CD4-positive, alpha-beta T cell treated with Interferon gamma for 1 hour (primary cell): ENCODE data around the gene CEP85L.

Experiments used
- DNase-seq: peaks from one replicate; pipeline ENCODE4 v3.0.0-alpha.2; 2020

The CEP85L gene

GRCh38 chr6:118618676-118619377, 32.6 kb downstream of the CEP85L start:
- DNase-seq: peak; percentile 54

- DNase-seq: no peak
Observed at GRCh38 chr6:118617417-118617816, 34.0 kb downstream of the CEP85L start.

GRCh38 chr6:118611334-118611733, 40.1 kb downstream of the CEP85L start:
- DNase-seq: no peak

GRCh38 chr6:118606858-118607257, 44.5 kb downstream of the CEP85L start:
- DNase-seq: no peak

GRCh38 chr6:118606268-118606667, 45.1 kb downstream of the CEP85L start:
- DNase-seq: no peak

GRCh38 chr6:118603372-118603771, 48.0 kb downstream of the CEP85L start:
- no peak for DNase-seq

GRCh38 chr6:118602300-118602699, 49.1 kb downstream of the CEP85L start:
- no peak for DNase-seq

GRCh38 chr6:118598324-118598723, 53.1 kb downstream of the CEP85L start:
- DNase-seq: no peak

GRCh38 chr6:118597636-118598035, 53.8 kb downstream of the CEP85L start:
- no peak for DNase-seq

GRCh38 chr6:118596774-118597320, 54.5 kb downstream of the CEP85L start:
- DNase-seq: no peak

GRCh38 chr6:118594877-118595276, 56.5 kb downstream of the CEP85L start:
- no peak for DNase-seq

GRCh38 chr6:118591897-118592296, 59.5 kb downstream of the CEP85L start:
- no peak for DNase-seq

- no peak for DNase-seq
Observed at GRCh38 chr6:118589649-118590365, 61.6 kb downstream of the CEP85L start.

GRCh38 chr6:118589186-118589585, 62.2 kb downstream of the CEP85L start:
- DNase-seq: no peak

- DNase-seq: no peak
Observed at GRCh38 chr6:118588626-118589025, 62.8 kb downstream of the CEP85L start.

GRCh38 chr6:118586746-118587485, 64.5 kb downstream of the CEP85L start:
- DNase-seq: no peak

- no peak for DNase-seq
Observed at GRCh38 chr6:118584911-118585310, 66.5 kb downstream of the CEP85L start.

GRCh38 chr6:118581489-118581959, 69.9 kb downstream of the CEP85L start:
- no peak for DNase-seq

GRCh38 chr6:118580585-118581419, 70.6 kb downstream of the CEP85L start:
- DNase-seq: no peak

GRCh38 chr6:118579786-118580185, 71.6 kb downstream of the CEP85L start:
- DNase-seq: no peak

- DNase-seq: no peak
Observed at GRCh38 chr6:118578617-118579016, 72.8 kb downstream of the CEP85L start.

- DNase-seq: no peak
Observed at GRCh38 chr6:118577972-118578371, 73.4 kb downstream of the CEP85L start.
